ENCODE results near the gene LYZL6. TPM values are rescaled to one million over a fixed set of nuclear protein-coding genes. Genes with fewer than 3 reads are reported as not detected.

The LYZL6 gene
- total and polyA plus RNA-seq, 2 of the 8 experiments (the other 6 are each of a cell fraction or from before 2014, with no cell fraction given), result not detected

Small RNA genes within 50 kb of the gene (small RNA-seq; reads per million reads assigned to genes)
- gene RF00100 (ENCODE audit: insufficient read depth), result 7.5 reads per million, percentile 75 among the genes with 10 or more reads in this experiment

Other genes starting within 250 kb of the LYZL6 start
- 21.6 and 22.8 TPM in 2 replicates for gene RASL10B, start 212.1 kb downstream of the LYZL6 start, total RNA-seq (2021; fragmentation: NEBNext Ultra II Directional; extraction: Animal tissue kit (Norgen Biotek cat#: 25700))
- gene RASL10B, start 212.1 kb downstream of the LYZL6 start, polyA plus RNA-seq (2011; rRNA removed), result 17.5 and 21.8 TPM in 2 replicates
- gene GAS2L2, start 190.5 kb downstream of the LYZL6 start, total RNA-seq (2021; fragmentation: NEBNext Ultra II Directional; extraction: Animal tissue kit (Norgen Biotek cat#: 25700)), result 0.13 TPM in 1 of 2 replicates, not detected in the other
- 0.09 TPM in 2 replicates for gene GAS2L2, start 190.5 kb downstream of the LYZL6 start, polyA plus RNA-seq (2011; rRNA removed)
- not detected in 2 replicates for gene C17orf50, start 182.8 kb downstream of the LYZL6 start, total RNA-seq (2021; fragmentation: NEBNext Ultra II Directional; extraction: Animal tissue kit (Norgen Biotek cat#: 25700))
- gene C17orf50, start 182.8 kb downstream of the LYZL6 start, polyA plus RNA-seq (2011; rRNA removed), result 0.08 and 0.12 TPM in 2 replicates
- not detected in 2 replicates for gene MMP28, start 148.1 kb downstream of the LYZL6 start, total RNA-seq (2021; fragmentation: NEBNext Ultra II Directional; extraction: Animal tissue kit (Norgen Biotek cat#: 25700))
- gene MMP28, start 148.1 kb downstream of the LYZL6 start, polyA plus RNA-seq (2011; rRNA removed), result 0.06 TPM in 1 of 2 replicates, not detected in the other
- 323 and 338 TPM in 2 replicates for gene TAF15, start 134.2 kb downstream of the LYZL6 start, total RNA-seq (2021; fragmentation: NEBNext Ultra II Directional; extraction: Animal tissue kit (Norgen Biotek cat#: 25700))
- gene TAF15, start 134.2 kb downstream of the LYZL6 start, polyA plus RNA-seq (2011; rRNA removed), result 62.8 and 80.1 TPM in 2 replicates
- not detected in 2 replicates for gene HEATR9, start 74.8 kb downstream of the LYZL6 start, total RNA-seq (2021; fragmentation: NEBNext Ultra II Directional; extraction: Animal tissue kit (Norgen Biotek cat#: 25700))
- not detected in 2 replicates for gene HEATR9, start 74.8 kb downstream of the LYZL6 start, polyA plus RNA-seq (2011; rRNA removed)
- not detected in 2 replicates for gene CCL5, start 63.4 kb downstream of the LYZL6 start, total RNA-seq (2021; fragmentation: NEBNext Ultra II Directional; extraction: Animal tissue kit (Norgen Biotek cat#: 25700))
- not detected in 2 replicates for gene CCL5, start 63.4 kb downstream of the LYZL6 start, polyA plus RNA-seq (2011; rRNA removed)
- gene RDM1, start 12.9 kb downstream of the LYZL6 start, total RNA-seq (2021; fragmentation: NEBNext Ultra II Directional; extraction: Animal tissue kit (Norgen Biotek cat#: 25700)), result 4.8 and 7.3 TPM in 2 replicates
- gene RDM1, start 12.9 kb downstream of the LYZL6 start, polyA plus RNA-seq (2011; rRNA removed), result 6.2 and 9.7 TPM in 2 replicates
- gene CCL16, start 37.8 kb upstream of the LYZL6 start, total RNA-seq (2021; fragmentation: NEBNext Ultra II Directional; extraction: Animal tissue kit (Norgen Biotek cat#: 25700)), result not detected in 2 replicates
- gene CCL16, start 37.8 kb upstream of the LYZL6 start, polyA plus RNA-seq (2011; rRNA removed), result not detected in 2 replicates
- gene CCL14, start 43.0 kb upstream of the LYZL6 start, total RNA-seq (2021; fragmentation: NEBNext Ultra II Directional; extraction: Animal tissue kit (Norgen Biotek cat#: 25700)), result not detected in 2 replicates
- not detected in 2 replicates for gene CCL14, start 43.0 kb upstream of the LYZL6 start, polyA plus RNA-seq (2011; rRNA removed)
- not detected in 2 replicates for gene CCL15, start 57.8 kb upstream of the LYZL6 start, total RNA-seq (2021; fragmentation: NEBNext Ultra II Directional; extraction: Animal tissue kit (Norgen Biotek cat#: 25700))
- not detected in 2 replicates for gene CCL15, start 57.8 kb upstream of the LYZL6 start, polyA plus RNA-seq (2011; rRNA removed)
- gene CCL23, start 74.3 kb upstream of the LYZL6 start, total RNA-seq (2021; fragmentation: NEBNext Ultra II Directional; extraction: Animal tissue kit (Norgen Biotek cat#: 25700)), result not detected in 2 replicates
- gene CCL23, start 74.3 kb upstream of the LYZL6 start, polyA plus RNA-seq (2011; rRNA removed), result not detected in 2 replicates
- not detected in 2 replicates for gene CCL18, start 120.6 kb upstream of the LYZL6 start, total RNA-seq (2021; fragmentation: NEBNext Ultra II Directional; extraction: Animal tissue kit (Norgen Biotek cat#: 25700))
- gene CCL18, start 120.6 kb upstream of the LYZL6 start, polyA plus RNA-seq (2011; rRNA removed), result not detected in 2 replicates
- gene CCL3, start 146.4 kb upstream of the LYZL6 start, total RNA-seq (2021; fragmentation: NEBNext Ultra II Directional; extraction: Animal tissue kit (Norgen Biotek cat#: 25700)), result not detected in 2 replicates
- gene CCL3, start 146.4 kb upstream of the LYZL6 start, polyA plus RNA-seq (2011; rRNA removed), result not detected in 2 replicates
- gene CCL4, start 160.1 kb upstream of the LYZL6 start, total RNA-seq (2021; fragmentation: NEBNext Ultra II Directional; extraction: Animal tissue kit (Norgen Biotek cat#: 25700)), result not detected in 2 replicates
- not detected in 2 replicates for gene CCL4, start 160.1 kb upstream of the LYZL6 start, polyA plus RNA-seq (2011; rRNA removed)
- 3.9 and 6.2 TPM in 2 replicates for gene TBC1D3B, start 232.9 kb upstream of the LYZL6 start, total RNA-seq (2021; fragmentation: NEBNext Ultra II Directional; extraction: Animal tissue kit (Norgen Biotek cat#: 25700))
- 0.54 and 0.74 TPM in 2 replicates for gene TBC1D3B, start 232.9 kb upstream of the LYZL6 start, polyA plus RNA-seq (2011; rRNA removed)